BJ (cell line): Measurements from ENCODE around the gene CREB3L2. TPM values are rescaled to one million over a fixed set of nuclear protein-coding genes. Genes with fewer than 3 reads are reported as not detected.
"Not testable (repeated sequence)": the region's sequence is repeated elsewhere in the genome, so short reads cannot be mapped to it uniquely, and the experiment has no call there.

Experiments
- CTCF ChIA-PET: fragments of 350-600 bp; formaldehyde crosslinking; extraction: SDS; loops from one replicate; lab custom pipeline; 2021; ENCODE audit warnings: antibody characterized with exemption, inconsistent platforms; lab: Yijun Ruan, JAX
- POLR2A ChIA-PET: fragments of 300-600 bp; sonication (Branson Sonifier 250); formaldehyde crosslinking; extraction: SDS; loops from one replicate; lab custom pipeline; 2021; ENCODE audit warnings: antibody characterized with exemption; lab: Charles Lee
- DNase-seq: peaks from one replicate; pipeline ENCODE4 v3.0.0-alpha.2; 2011; ENCODE audit warnings: low read depth
- H3K27me3 ChIP-seq: 2 replicates; pipeline ENCODE4 v1.6.0; 2011; ENCODE audit warnings: low read length; ENCODE audit not compliant: control insufficient read depth, insufficient read depth
- H3K36me3 ChIP-seq: 2 replicates; pipeline ENCODE4 v1.5.1; 2011; ENCODE audit warnings: low read length; ENCODE audit not compliant: control insufficient read depth, insufficient read depth
- H3K4me3 ChIP-seq: 2 replicates; pipeline ENCODE4 v1.5.1; 2011; ENCODE audit warnings: low read depth, mild to moderate bottlenecking, control low read depth, low read length
- polyA plus RNA-seq: library from polyadenylated mRNA; depleted of rRNA; stranded (reverse); fragments of >200 nt; gene quantifications from 2 replicates; pipeline ENCODE4 v1.2.3, GENCODE V29; 2011
- TF ChIP-seq, protein P1 (sequence below): IDR thresholded peaks from 2 replicates; pipeline ENCODE4 v1.5.1; 2011; ENCODE audit warnings: low read depth, mild to moderate bottlenecking, control low read depth, inconsistent platforms, low read length, moderate library complexity; ENCODE audit not compliant: insufficient read depth

Gene CREB3L2
- polyA plus RNA-seq, 1 experiment = 62.2 TPM

DNA sequence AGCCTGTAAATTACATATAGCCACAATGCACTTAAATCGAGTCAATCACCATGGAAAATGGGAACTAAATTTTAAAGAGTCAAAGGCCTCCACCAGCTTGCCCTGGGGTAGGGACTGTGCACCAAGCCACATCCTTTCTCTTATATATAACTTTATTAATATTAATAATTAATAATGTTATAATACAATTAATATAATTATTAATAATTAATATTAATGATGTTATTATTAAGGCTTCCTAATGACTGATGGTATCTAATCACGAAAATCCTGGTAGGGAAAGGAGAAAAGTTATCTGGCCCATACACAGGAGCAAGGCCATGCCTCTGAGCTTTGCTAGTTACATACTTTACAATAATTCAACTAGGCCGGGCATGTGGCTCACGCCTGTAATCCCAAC is 87.9 kb downstream of the CREB3L2 start:
- no peak for DNase-seq
- Histone ChIP-seq H3K27me3 (no peaks in the 10 kb centered on the region), H3K36me3 (peaks cover 9% of the 10 kb centered on the region), H3K4me3 (no peak overlapping the region)
- TF ChIP-seq, protein P1, sequence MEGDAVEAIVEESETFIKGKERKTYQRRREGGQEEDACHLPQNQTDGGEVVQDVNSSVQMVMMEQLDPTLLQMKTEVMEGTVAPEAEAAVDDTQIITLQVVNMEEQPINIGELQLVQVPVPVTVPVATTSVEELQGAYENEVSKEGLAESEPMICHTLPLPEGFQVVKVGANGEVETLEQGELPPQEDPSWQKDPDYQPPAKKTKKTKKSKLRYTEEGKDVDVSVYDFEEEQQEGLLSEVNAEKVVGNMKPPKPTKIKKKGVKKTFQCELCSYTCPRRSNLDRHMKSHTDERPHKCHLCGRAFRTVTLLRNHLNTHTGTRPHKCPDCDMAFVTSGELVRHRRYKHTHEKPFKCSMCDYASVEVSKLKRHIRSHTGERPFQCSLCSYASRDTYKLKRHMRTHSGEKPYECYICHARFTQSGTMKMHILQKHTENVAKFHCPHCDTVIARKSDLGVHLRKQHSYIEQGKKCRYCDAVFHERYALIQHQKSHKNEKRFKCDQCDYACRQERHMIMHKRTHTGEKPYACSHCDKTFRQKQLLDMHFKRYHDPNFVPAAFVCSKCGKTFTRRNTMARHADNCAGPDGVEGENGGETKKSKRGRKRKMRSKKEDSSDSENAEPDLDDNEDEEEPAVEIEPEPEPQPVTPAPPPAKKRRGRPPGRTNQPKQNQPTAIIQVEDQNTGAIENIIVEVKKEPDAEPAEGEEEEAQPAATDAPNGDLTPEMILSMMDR = no peak
- POLR2A ChIA-PET = no interaction called here
- CTCF ChIA-PET = interaction anchor here (1.3 to 14.8 kb wide), 3 partner anchors 10 to 91 kb away, joined by 4 to 371 read pairs (median 31); partner anchors contain the start of gene CREB3L2

GRCh38 chr7:137909042-137909441 is 92.8 kb downstream of the CREB3L2 start:
- ChIA-PET CTCF (interaction anchor here (14.8 kb wide), 1 partner anchor 96 kb away, joined by 371 read pairs; the partner anchor contains the start of gene CREB3L2), POLR2A (no interaction called here)
- no peak overlapping the region for H3K4me3 ChIP-seq
- H3K36me3 ChIP-seq = peaks cover 22% of the 10 kb centered on the region
- TF ChIP-seq, protein P1 = no peak
- DNase-seq = no peak
- H3K27me3 ChIP-seq = no peaks in the 10 kb centered on the region

DNA sequence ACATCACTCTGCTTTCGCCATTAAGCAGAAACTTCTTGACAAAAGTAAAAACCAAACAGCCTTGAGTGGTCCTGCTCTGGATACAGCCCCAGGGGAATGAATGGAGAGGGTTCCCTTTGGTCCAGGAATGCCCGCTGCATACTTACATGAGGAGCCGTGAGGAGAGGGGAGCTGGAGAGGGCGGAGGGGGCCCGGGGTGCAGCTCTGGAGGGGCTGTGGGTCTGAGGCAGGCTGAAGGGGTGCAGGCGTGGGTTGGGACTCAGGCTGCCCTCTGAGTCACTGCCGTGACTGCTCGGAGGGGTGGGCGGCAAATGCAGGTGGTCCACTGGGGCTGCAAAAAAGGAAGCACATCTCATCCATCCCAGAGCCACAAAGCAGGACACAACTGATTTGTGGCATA is 93.8 kb downstream of the CREB3L2 start:
- ChIA-PET CTCF (interaction anchor here (0.6 to 14.8 kb wide), 2 partner anchors 97 to 302 kb away, joined by 4 to 371 read pairs; partner anchors contain the start of gene CREB3L2), POLR2A (no interaction called here)
- Histone ChIP-seq H3K4me3 (no peak overlapping the region), H3K36me3 (peaks cover 26% of the 10 kb centered on the region), H3K27me3 (no peaks in the 10 kb centered on the region)
- TF ChIP-seq, protein P1 = no peak
- no peak for DNase-seq

- POLR2A ChIA-PET, H3K27me3 ChIP-seq, H3K4me3 ChIP-seq, DNase-seq: not testable (repeated sequence)
- CTCF ChIA-PET = interaction anchor here (0.7 to 14.8 kb wide), 3 partner anchors 9 to 99 kb away, joined by 3 to 371 read pairs (median 3); partner anchors contain the start of gene CREB3L2
- H3K36me3 ChIP-seq = peaks cover 23% of the 10 kb centered on the region
Observed at GRCh38 chr7:137906636-137907035, 95.2 kb downstream of the CREB3L2 start.

- no peak for DNase-seq
- H3K27me3 ChIP-seq = no peaks in the 10 kb centered on the region
- TF ChIP-seq, protein P1 = no peak
- ChIA-PET CTCF (interaction anchor here (0.9 to 14.8 kb wide), 15 partner anchors 9 to 833 kb away, joined by 3 to 371 read pairs (median 5); partner anchors contain the start of gene CREB3L2), POLR2A (no interaction called here)
- no peak overlapping the region for H3K4me3 ChIP-seq
- H3K36me3 ChIP-seq = peaks cover 24% of the 10 kb centered on the region
Observed at GRCh38 chr7:137904833-137905232, 97.1 kb downstream of the CREB3L2 start.
